Kidney (tissue), 14 donors: ENCODE measurements around the gene GSTK1. TPM values are rescaled to one million over a fixed set of nuclear protein-coding genes. Genes with fewer than 3 reads are reported as not detected.

Source experiments
- DNase-seq, 5 donors: peaks; one replicate each; pipeline ENCODE4 v3.0.0-alpha.2; 2013 to 2020
- FAIRE-seq: peaks from 2 replicates; lab custom pipeline; 2012; peaks lifted over from hg19 to GRCh38; lab: Jason Lieb, UNC
- H3K27ac ChIP-seq, 2 donors: one replicate each; pipeline ENCODE4 v1.7.0; 2013; ENCODE audit warnings: low read depth in 2 of 2, low read length in 2 of 2, inconsistent platforms in 1 of 2
- H3K27me3 ChIP-seq: one replicate; pipeline ENCODE4 v1.7.1; 2013; ENCODE audit warnings: low read length, inconsistent platforms; ENCODE audit not compliant: control insufficient read depth, insufficient read depth
- H3K36me3 ChIP-seq, 3 donors: one replicate each; pipeline versions ENCODE4 v1.7.0 to v1.7.1; 2013; ENCODE audit warnings: low read length in 3 of 3, control low read depth in 1 of 3, inconsistent platforms in 1 of 3; ENCODE audit not compliant: insufficient read depth in 3 of 3, control insufficient read depth in 2 of 3
- H3K4me1 ChIP-seq, 3 donors: one replicate each; pipeline versions ENCODE4 v1.7.0 to v1.7.1; 2013; ENCODE audit warnings: low read length in 3 of 3, inconsistent platforms in 1 of 3, low read depth in 1 of 3; ENCODE audit not compliant: control insufficient read depth in 2 of 3, insufficient read depth in 2 of 3
- H3K4me3 ChIP-seq, 3 donors: one replicate each; pipeline versions ENCODE4 v1.7.0 to v1.8.1; 2013; ENCODE audit warnings: low read length in 3 of 3, control low read depth in 1 of 3, inconsistent platforms in 1 of 3
- H3K9ac ChIP-seq, 3 donors: one replicate each; pipeline versions ENCODE4 v1.7.0 to v1.7.1; 2013; ENCODE audit warnings: low read length in 3 of 3, control low read depth in 1 of 3, inconsistent platforms in 1 of 3
- H3K9me3 ChIP-seq, 3 donors: one replicate each; pipeline versions ENCODE4 v1.7.0 to v1.7.1; 2013; ENCODE audit warnings: low read length in 3 of 3, control low read depth in 1 of 3, inconsistent platforms in 1 of 3; ENCODE audit not compliant: control insufficient read depth in 2 of 3, insufficient read depth in 1 of 3
- CTCF ChIP-seq: IDR thresholded peaks from 3 replicates; pipeline ENCODE4 v1.5.1; 2012; ENCODE audit warnings: mild to moderate bottlenecking, moderate library complexity, borderline replicate concordance; ENCODE audit not compliant: insufficient read depth; ENCODE audit errors: extremely low read depth
- intact Hi-C: fragments of 100-400 bp; cut with DNase I; formaldehyde crosslinking; loops from one replicate; pipeline ENCODE4 v1.11.1; 2022
- polyA plus RNA-seq: library from polyadenylated mRNA; stranded (reverse); fragments of 350-450 nt; fragmentation: Illumina TruSeq; extraction: RNeasy Lipid Tissue Mini Kit (QIAGEN cat#74804); gene quantifications from one replicate; pipeline ENCODE4 v1.2.3, GENCODE V29; 2014; ENCODE audit warnings: low read depth, low replicate concordance; ENCODE audit not compliant: insufficient read depth
- total RNA-seq: library from RNA; stranded (reverse); fragmentation: NEBNext Ultra II Directional; extraction: Animal tissue kit (Norgen Biotek cat#: 25700); gene quantifications from one replicate; pipeline ENCODE4 v1.2.1, GENCODE V29; 2021
- donor health status: control.
- donor health status: control.
- donor health status: control.
- donor health status: control.
- donor health status: control.
- donor health status: DM: yes; HTN: yes; CAD: no.
- donor health status: Normal renal cell carcinoma (clear cell type).

Gene GSTK1
- total and polyA plus RNA-seq, 2 donors from 2014 or later = 176 to 469 TPM

GRCh38 chr7:143242306-143242705 is 20.9 kb upstream of the GSTK1 start:
- DNase-seq (no peak), FAIRE-seq (no peak)
- no peak overlapping the region for H3K27ac ChIP-seq
- no peaks in the 10 kb centered on the region for H3K36me3 ChIP-seq
- H3K9me3 ChIP-seq = no peaks in the 10 kb centered on the region
- H3K27me3 ChIP-seq = no peaks in the 10 kb centered on the region
- peaks cover 0 to 5% (median 0%) of the 10 kb centered on the region in 3 donors for H3K4me1 ChIP-seq
- H3K9ac ChIP-seq = no peak overlapping the region
- H3K4me3 ChIP-seq = no peak overlapping the region
- TF ChIP-seq CTCF = no peak
- intact Hi-C loops = loop anchor here (10.0 kb wide), 1 partner anchor 62 kb away; no protein-coding TSS in a partner anchor

- no peak overlapping the region for H3K9ac ChIP-seq
- H3K27me3 ChIP-seq = no peaks in the 10 kb centered on the region
- FAIRE-seq (no peak), DNase-seq (peak in 2 of 5 donors; percentile 31 to 42)
- H3K4me1 ChIP-seq = peaks cover 0 to 5% (median 0%) of the 10 kb centered on the region in 3 donors
- H3K9me3 ChIP-seq = no peaks in the 10 kb centered on the region
- no peak for TF ChIP-seq CTCF
- no peaks in the 10 kb centered on the region for H3K36me3 ChIP-seq
- intact Hi-C loops = loop anchor here (10.0 kb wide), 1 partner anchor 62 kb away; no protein-coding TSS in a partner anchor
- H3K4me3 ChIP-seq = no peak overlapping the region
- no peak overlapping the region for H3K27ac ChIP-seq
These were observed 20.1 kb upstream of the GSTK1 start for GRCh38 chr7:143243111-143243510.

- no peak overlapping the region for H3K9ac ChIP-seq
- FAIRE-seq (no peak), DNase-seq (no peak)
- H3K4me3 ChIP-seq = no peak overlapping the region
- H3K4me1 ChIP-seq = peaks cover 0 to 5% (median 0%) of the 10 kb centered on the region in 3 donors
- H3K27ac ChIP-seq = no peak overlapping the region
- TF ChIP-seq CTCF = no peak
- intact Hi-C loops = loop anchor here (10.0 kb wide), 1 partner anchor 61 kb away; no protein-coding TSS in a partner anchor
- no peaks in the 10 kb centered on the region for H3K9me3 ChIP-seq
- H3K36me3 ChIP-seq = no peaks in the 10 kb centered on the region
- no peaks in the 10 kb centered on the region for H3K27me3 ChIP-seq
These were observed 19.6 kb upstream of the GSTK1 start for GRCh38 chr7:143243614-143244013.

GRCh38 chr7:143244321-143244720 is 18.9 kb upstream of the GSTK1 start:
- no peak for TF ChIP-seq CTCF
- no peak overlapping the region for H3K27ac ChIP-seq
- H3K27me3 ChIP-seq = no peaks in the 10 kb centered on the region
- no peak for FAIRE-seq
- H3K36me3 ChIP-seq = no peaks in the 10 kb centered on the region
- intact Hi-C loops = loop anchor here (10.0 kb wide), 1 partner anchor 60 kb away; no protein-coding TSS in a partner anchor
- no peak for DNase-seq
- H3K4me1 ChIP-seq = peaks cover 0 to 8% (median 0%) of the 10 kb centered on the region in 3 donors
- H3K9ac ChIP-seq = no peak overlapping the region
- no peak overlapping the region for H3K4me3 ChIP-seq
- no peaks in the 10 kb centered on the region for H3K9me3 ChIP-seq
